C4-2B (cell line): Measurements from ENCODE around the gene MRPL47.

ENCODE experiments used
- H3K27ac ChIP-seq: fragments of 450-650 bp; 2 replicates; pipeline ENCODE4 v1.5.1; 2017
- CTCF ChIP-seq: fragments of 450-650 bp; conservative IDR thresholded peaks from 2 replicates; pipeline ENCODE4 v1.5.1; 2017; ENCODE audit warnings: mild to moderate bottlenecking
- ZFX ChIP-seq: fragments of 450-650 bp; IDR thresholded peaks from 2 replicates; pipeline ENCODE4 v1.6.1; 2017

MRPL47 gene

GRCh38 chr3:179551349-179552105, 52.9 kb downstream of the MRPL47 start:
- TF ChIP-seq CTCF (no peak), ZFX (no peak)
- H3K27ac ChIP-seq = no peak overlapping the region

GRCh38 chr3:179546814-179547241, 57.6 kb downstream of the MRPL47 start:
- no peak for TF ChIP-seq ZFX
- no peak for TF ChIP-seq CTCF

GRCh38 chr3:179544981-179545645, 59.3 kb downstream of the MRPL47 start:
- TF ChIP-seq ZFX (no peak), CTCF (no peak)
- no peak overlapping the region for H3K27ac ChIP-seq

More at GRCh38 chr3:179546814-179547241, 57.6 kb downstream of the MRPL47 start:
- peak overlapping the region; percentile 31 for H3K27ac ChIP-seq

GRCh38 chr3:179542375-179542774, 62.1 kb downstream of the MRPL47 start:
- H3K27ac ChIP-seq = no peak overlapping the region
- TF ChIP-seq ZFX (no peak), CTCF (no peak)

- TF ChIP-seq CTCF (no peak), ZFX (no peak)
- H3K27ac ChIP-seq = no peak overlapping the region
Observed at GRCh38 chr3:179541596-179541995, 62.8 kb downstream of the MRPL47 start.

- no peak for TF ChIP-seq ZFX
- no peak for TF ChIP-seq CTCF
- no peak overlapping the region for H3K27ac ChIP-seq
Observed at GRCh38 chr3:179541094-179541493, 63.3 kb downstream of the MRPL47 start.
